HCT116 (cell line): ENCODE measurements around the gene HTRA3.

Experiments used
- POLR2A ChIP-seq: IDR thresholded peaks from 2 replicates; pipeline ENCODE4 v1.7.0; 2011; ENCODE audit warnings: borderline replicate concordance; ENCODE audit not compliant: insufficient read depth, insufficient read length; ENCODE audit errors: extremely low read depth
- POLR2AphosphoS5 ChIP-seq: IDR thresholded peaks from 2 replicates; pipeline ENCODE4 v1.6.1; 2011; ENCODE audit warnings: mild to moderate bottlenecking, low read depth, low read length, moderate library complexity
- RAD21 ChIP-seq: IDR thresholded peaks from 2 replicates; pipeline ENCODE4 v1.6.1; 2012; ENCODE audit warnings: low read depth, mild to moderate bottlenecking
- SP1 ChIP-seq: IDR thresholded peaks from 2 replicates; pipeline ENCODE4 v1.6.1; 2012; ENCODE audit warnings: low read depth
- SRF ChIP-seq: IDR thresholded peaks from 2 replicates; pipeline ENCODE4 v1.6.1; 2012; ENCODE audit warnings: low read depth
- YY1 ChIP-seq: IDR thresholded peaks from 2 replicates; pipeline ENCODE4 v1.6.1; 2011; ENCODE audit warnings: low read length, low read depth, moderate library complexity, mild to moderate bottlenecking; ENCODE audit not compliant: insufficient replicate concordance; ENCODE audit errors: extremely low read depth
- TF ChIP-seq, protein P1 (sequence below), 3 experiments: fragments of 200-600 bp in 1 of 3; sonication (generic) in 1 of 3; IDR thresholded peaks in 2 of 3; conservative IDR thresholded peaks in 1 of 3; 2 replicates each; pipeline ENCODE4 v1.5.1; 2012 to 2017; ENCODE audit warnings: low read depth in 2 of 3, low read length in 2 of 3, antibody characterized with exemption in 1 of 3, borderline replicate concordance in 1 of 3, control low read depth in 1 of 3, mild to moderate bottlenecking in 1 of 3, mixed read lengths in 1 of 3, mixed run types in 1 of 3, moderate library complexity in 1 of 3; ENCODE audit not compliant: insufficient read depth in 1 of 3
- TF ChIP-seq, protein P2 (sequence below): IDR thresholded peaks from 2 replicates; pipeline ENCODE4 v1.6.1; 2012; ENCODE audit warnings: low read depth
- TF ChIP-seq, protein P3 (sequence below): IDR thresholded peaks from 2 replicates; pipeline ENCODE4 v1.6.1; 2011; ENCODE audit warnings: mild to moderate bottlenecking, low read length, moderate library complexity; ENCODE audit not compliant: insufficient replicate concordance; ENCODE audit errors: extremely low read depth
- TF ChIP-seq, protein P4 (sequence below): IDR thresholded peaks from 2 replicates; pipeline ENCODE4 v1.6.1; 2012

DNA sequence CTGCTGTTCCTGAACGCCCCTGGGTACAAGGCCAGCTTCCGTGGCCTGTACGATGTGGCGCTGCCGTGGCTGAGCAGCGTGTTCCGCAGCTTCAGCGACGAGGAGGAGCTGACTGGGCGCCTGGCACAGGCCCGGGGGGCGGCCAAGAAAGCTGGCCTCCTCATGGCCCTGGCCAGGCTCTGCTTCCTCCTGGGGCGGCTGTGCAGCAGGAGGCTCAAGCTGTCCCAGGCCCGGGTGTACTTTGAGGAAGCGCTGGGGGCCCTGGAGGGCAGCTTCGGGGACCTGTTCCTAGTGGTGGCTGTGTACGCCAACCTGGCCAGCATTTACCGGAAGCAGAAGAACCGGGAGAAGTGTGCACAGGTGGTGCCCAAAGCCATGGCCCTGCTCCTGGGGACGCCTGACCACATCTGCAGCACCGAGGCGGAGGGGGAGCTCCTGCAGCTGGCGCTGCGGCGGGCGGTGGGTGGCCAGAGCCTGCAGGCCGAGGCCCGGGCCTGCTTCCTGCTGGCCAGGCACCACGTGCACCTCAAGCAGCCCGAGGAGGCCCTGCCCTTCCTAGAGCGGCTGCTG, 42.3 kb upstream of the HTRA3 start:
- no peak for TF ChIP-seq POLR2A
- TF ChIP-seq, protein P1, sequence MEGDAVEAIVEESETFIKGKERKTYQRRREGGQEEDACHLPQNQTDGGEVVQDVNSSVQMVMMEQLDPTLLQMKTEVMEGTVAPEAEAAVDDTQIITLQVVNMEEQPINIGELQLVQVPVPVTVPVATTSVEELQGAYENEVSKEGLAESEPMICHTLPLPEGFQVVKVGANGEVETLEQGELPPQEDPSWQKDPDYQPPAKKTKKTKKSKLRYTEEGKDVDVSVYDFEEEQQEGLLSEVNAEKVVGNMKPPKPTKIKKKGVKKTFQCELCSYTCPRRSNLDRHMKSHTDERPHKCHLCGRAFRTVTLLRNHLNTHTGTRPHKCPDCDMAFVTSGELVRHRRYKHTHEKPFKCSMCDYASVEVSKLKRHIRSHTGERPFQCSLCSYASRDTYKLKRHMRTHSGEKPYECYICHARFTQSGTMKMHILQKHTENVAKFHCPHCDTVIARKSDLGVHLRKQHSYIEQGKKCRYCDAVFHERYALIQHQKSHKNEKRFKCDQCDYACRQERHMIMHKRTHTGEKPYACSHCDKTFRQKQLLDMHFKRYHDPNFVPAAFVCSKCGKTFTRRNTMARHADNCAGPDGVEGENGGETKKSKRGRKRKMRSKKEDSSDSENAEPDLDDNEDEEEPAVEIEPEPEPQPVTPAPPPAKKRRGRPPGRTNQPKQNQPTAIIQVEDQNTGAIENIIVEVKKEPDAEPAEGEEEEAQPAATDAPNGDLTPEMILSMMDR (IDR thresholded peaks at IDR 0.05 in 2 of 3, conservative IDR thresholded peaks at IDR 0.05 in 1 of 3; ENCODE audit: borderline replicate concordance in 1 of 3, insufficient read depth in 1 of 3, low read depth in 2 of 3, low read length in 2 of 3) = no peak
- no peak for TF ChIP-seq YY1
- TF ChIP-seq, protein P2, sequence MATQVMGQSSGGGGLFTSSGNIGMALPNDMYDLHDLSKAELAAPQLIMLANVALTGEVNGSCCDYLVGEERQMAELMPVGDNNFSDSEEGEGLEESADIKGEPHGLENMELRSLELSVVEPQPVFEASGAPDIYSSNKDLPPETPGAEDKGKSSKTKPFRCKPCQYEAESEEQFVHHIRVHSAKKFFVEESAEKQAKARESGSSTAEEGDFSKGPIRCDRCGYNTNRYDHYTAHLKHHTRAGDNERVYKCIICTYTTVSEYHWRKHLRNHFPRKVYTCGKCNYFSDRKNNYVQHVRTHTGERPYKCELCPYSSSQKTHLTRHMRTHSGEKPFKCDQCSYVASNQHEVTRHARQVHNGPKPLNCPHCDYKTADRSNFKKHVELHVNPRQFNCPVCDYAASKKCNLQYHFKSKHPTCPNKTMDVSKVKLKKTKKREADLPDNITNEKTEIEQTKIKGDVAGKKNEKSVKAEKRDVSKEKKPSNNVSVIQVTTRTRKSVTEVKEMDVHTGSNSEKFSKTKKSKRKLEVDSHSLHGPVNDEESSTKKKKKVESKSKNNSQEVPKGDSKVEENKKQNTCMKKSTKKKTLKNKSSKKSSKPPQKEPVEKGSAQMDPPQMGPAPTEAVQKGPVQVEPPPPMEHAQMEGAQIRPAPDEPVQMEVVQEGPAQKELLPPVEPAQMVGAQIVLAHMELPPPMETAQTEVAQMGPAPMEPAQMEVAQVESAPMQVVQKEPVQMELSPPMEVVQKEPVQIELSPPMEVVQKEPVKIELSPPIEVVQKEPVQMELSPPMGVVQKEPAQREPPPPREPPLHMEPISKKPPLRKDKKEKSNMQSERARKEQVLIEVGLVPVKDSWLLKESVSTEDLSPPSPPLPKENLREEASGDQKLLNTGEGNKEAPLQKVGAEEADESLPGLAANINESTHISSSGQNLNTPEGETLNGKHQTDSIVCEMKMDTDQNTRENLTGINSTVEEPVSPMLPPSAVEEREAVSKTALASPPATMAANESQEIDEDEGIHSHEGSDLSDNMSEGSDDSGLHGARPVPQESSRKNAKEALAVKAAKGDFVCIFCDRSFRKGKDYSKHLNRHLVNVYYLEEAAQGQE = no peak
- no peak for TF ChIP-seq RAD21
- TF ChIP-seq, protein P3, sequence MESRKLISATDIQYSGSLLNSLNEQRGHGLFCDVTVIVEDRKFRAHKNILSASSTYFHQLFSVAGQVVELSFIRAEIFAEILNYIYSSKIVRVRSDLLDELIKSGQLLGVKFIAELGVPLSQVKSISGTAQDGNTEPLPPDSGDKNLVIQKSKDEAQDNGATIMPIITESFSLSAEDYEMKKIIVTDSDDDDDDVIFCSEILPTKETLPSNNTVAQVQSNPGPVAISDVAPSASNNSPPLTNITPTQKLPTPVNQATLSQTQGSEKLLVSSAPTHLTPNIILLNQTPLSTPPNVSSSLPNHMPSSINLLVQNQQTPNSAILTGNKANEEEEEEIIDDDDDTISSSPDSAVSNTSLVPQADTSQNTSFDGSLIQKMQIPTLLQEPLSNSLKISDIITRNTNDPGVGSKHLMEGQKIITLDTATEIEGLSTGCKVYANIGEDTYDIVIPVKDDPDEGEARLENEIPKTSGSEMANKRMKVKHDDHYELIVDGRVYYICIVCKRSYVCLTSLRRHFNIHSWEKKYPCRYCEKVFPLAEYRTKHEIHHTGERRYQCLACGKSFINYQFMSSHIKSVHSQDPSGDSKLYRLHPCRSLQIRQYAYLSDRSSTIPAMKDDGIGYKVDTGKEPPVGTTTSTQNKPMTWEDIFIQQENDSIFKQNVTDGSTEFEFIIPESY = no peak
- TF ChIP-seq, protein P4, sequence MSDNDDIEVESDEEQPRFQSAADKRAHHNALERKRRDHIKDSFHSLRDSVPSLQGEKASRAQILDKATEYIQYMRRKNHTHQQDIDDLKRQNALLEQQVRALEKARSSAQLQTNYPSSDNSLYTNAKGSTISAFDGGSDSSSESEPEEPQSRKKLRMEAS = no peak
- no peak for TF ChIP-seq SRF
- no peak for TF ChIP-seq SP1
- no peak for TF ChIP-seq POLR2AphosphoS5
